GM21529 (cell line): ENCODE results near the gene ABTB2.

Source experiments
- ATAC-seq: cut with Tn5 transposase; IDR thresholded peaks from one replicate; pipeline ENCODE4 v1.9.1; 2021; ENCODE audit not compliant: unreplicated experiment

ABTB2 gene

DNA sequence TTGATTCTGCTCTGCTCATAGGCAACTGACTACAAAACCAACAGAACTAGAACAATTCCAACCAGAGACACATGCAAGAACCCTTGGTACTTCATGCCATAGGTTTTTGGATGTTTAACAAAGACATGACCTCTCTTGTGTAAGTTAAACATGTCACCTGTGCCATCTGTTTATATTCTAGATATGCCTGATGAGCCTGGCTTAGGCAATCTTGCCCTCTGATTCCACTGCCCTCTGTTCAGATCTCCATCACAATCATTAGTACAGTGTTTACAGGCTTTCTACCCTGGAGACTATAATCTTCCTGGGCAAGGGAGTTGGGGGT is 40.8 kb downstream of the ABTB2 start:
- no peak for ATAC-seq

DNA sequence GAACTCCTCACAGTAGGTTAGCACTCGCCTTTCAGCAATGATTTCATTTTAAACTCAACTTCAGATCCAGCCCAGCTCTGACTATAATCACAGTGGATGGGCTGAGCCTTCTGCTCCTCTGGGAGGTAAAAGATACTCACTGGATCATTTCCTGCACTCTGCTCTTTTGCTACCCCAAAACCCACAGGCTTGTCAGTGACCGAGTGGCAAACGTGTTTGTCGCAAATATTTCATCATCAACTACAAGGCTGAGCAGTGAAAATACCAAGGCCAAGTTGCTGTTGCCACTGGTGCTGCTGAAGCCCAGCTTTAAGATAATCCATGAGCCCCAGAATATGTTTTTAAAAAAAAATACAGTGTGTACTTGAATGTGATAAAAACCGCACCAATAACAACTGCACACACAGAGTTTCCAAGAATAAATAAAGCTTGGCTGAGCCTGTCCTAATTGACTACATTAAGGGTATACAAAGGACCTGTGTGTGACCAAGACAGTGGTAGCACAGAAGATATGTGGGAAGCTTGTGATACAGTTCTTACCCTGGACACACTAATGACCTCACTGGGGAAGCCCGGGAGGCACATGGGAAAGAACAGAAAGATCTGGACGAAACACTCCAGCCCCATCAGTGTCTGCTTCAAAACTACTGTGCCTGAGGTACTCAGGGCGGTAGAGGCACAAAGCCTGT is 41.3 kb downstream of the ABTB2 start:
- ATAC-seq, result no peak

DNA sequence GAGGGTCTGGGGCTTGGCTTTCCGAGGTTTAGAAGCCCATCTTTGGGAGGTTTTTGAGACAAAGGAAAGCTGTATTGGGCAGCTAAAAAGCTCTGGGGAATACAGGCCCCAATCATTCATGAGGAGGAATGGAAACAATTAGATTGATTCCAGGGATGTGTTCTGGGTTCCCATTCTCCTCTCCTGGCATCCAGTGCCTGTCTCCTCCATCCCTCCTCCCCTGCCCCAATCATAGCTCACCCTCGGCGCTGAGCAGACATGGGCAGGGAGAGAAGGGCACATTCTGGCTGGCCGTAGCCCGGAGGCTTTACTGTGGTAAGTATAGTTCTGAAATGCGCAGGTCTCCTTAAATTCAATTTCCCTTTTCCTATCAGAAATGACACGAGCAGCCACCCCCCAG is 42.4 kb downstream of the ABTB2 start:
- no peak for ATAC-seq

DNA sequence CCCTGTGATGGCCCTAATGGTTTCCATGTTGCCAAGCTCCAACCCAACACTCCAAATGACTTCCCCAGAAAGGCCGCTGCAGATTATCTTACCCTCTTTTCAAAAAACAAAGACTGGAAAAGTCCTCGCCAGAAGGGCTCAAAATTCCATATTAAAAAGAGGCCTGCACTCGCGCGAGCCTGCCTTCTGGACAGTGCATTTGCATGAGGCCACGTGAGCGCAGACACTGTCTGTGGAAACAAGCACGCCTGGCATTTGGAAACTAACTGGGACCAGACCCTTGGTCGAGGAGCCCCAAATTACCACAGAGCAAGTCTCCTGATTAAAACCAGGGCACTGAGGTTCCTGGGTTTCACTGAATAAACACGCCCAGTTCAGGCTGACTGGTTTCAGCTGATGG is 42.9 kb downstream of the ABTB2 start:
- no peak for ATAC-seq

DNA sequence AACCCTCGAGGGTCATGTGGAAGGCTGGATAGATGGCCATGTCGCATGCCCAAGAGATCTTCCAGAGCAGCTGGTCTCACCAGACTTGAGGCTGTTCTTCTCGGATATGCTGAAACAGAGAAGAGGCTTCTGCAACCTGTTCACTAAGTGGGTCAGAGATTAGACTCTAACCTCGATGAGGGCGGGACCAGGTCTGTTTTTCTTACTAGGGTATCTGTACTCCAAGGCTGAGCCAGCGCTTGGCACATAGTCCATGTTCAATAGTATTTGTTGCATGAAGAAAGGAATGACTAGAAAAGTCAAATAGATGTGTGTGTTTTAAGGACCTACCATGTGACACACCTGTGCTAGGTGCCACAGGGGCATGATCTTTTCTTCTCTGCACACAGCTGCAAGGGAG is 43.6 kb downstream of the ABTB2 start:
- no peak for ATAC-seq

DNA sequence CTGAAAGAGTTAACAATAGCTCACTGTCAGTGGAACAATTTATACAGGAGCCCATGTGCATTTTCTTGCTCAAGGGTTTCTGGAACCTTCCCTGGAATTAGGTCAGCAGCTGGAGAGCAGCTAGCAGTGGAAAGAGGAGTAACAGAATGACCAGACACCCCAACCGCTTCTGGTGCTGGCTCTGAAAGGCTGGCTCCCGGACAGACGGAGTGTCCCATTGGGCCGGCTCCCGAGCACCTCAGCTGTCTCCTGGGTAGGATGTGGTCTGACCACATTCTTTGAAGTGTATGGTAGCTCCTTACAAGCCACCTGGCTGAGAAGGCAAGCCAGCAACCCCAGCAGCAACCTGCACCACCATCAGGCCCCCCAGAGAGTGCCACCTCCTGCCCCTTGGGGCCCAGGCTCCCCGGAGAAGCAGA is 44.7 kb downstream of the ABTB2 start:
- peak; percentile 94 for ATAC-seq

DNA sequence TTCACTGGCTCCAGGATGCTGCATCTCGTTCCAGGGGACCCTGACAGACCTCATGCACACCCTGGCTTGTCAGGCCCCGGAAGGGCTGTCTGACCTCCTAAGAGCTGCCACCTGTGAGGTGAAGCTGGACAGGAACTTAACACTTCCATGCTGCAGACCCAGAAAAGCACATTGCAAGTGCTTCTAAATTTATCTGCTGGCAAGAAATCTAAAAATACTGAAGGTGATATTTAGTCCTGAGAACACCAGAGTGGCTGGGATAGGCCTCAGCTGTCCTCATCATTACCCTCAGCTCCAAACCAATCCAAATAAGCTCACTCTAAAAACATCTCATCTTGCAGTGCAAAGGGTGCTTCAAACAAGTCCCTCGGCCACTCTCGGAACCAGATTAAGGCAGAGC is 46.7 kb downstream of the ABTB2 start:
- ATAC-seq, result no peak

DNA sequence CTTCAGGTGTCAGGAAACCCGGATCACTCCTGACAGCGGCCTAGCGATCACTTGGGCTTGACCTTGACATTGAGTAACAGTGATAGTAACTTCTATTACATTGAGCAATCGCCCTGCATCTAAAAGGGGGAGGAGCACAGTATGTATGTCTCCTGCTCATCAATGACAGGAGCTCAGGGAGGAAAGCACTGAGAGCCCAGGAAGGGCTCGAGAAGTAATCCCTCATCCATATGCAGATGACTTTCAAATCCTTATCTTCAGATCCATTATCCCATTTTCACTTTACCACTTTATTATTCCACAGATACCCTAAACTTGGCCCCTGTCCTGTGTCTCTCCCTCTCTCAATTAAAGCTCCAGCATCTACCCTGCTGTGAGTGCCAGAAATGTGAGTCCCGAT is 47.8 kb downstream of the ABTB2 start:
- ATAC-seq, result no peak

DNA sequence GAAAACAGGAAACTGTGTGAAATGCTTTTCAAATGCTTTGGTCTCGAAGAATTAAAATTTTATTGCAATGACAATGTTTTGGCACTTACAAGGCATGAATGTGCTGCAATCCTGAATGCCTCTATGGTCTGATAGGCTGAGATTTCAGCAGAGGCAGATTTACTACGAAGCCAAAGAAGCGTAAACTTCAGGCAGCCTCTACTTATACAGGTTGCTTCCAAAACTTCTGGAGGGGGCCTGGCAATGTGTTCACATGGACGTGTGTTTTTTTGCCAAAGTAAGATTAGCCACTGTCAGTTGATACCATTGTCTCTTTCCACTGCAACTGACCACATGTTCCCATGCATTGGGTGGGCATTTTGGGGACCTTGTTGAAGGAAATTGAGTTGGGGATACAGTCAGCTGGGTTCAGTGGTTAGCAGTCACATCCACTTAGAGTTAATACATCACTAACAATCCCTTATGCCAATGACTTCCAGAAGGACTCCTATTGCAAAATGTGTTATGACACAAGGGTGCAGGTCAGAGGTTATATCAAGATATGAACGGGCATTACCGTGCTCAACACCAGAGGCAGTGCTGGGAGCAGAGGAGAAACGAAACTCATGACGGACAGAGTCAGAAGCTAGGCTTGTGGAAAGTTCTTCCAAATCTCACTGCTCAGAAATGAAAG is 48.8 kb downstream of the ABTB2 start:
- ATAC-seq, result no peak

DNA sequence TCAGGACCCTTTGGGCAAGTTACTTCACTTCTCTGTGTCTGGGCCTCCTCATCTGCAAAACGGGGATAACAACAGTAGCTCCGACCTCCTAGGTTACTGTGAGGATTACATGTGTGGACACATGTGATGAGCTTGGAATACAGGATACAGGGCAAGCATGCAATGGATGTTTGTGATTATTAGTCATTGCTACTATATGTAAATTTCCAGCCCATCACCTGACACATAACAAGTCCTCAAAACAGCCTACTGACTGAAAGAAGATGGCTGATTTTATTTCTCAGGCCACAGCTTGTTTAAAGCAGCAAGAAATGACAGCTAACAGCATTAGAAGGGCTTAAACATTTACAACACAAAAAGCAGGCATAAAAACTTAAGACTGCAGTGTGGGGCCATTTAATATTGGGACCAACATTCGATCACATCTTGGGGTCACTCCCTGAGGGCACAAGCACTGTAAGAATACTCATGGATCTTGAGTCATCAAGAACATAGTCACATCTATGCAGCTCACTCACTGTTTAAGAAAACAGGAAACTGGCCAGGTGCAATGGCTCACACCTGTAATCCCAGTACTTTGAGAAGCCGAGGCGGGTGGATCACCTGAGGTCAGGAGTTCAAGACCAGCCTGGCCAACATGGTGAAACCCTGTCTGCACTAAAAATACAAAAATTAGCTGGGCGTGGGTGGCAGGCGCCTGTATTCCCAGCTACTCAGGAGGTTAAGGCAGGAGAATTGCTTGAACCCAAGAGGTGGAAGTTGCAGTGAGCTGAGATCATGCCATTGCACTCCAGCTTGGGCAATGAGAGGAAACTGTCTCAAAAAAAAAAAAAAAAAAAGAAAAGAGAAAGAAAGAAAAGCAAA is 49.5 kb downstream of the ABTB2 start:
- ATAC-seq, result no peak

DNA sequence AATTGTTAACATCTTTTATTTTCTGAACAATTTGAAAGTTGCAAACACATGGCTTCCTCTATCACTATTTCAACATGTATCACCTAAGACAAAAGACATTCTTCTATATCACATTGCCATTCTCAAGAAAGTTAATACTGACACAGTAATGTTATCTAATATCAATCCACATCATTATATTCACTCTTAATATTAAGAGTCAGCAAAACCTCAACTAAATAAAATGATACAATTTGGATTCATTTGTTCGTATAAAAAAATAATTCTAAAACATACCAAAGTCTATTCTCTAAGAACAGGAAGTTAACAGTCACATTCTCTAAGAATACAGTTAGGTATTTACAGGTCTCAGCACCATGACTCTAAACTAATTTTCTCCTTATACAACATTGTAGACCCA is 52.0 kb downstream of the ABTB2 start:
- no peak for ATAC-seq

DNA sequence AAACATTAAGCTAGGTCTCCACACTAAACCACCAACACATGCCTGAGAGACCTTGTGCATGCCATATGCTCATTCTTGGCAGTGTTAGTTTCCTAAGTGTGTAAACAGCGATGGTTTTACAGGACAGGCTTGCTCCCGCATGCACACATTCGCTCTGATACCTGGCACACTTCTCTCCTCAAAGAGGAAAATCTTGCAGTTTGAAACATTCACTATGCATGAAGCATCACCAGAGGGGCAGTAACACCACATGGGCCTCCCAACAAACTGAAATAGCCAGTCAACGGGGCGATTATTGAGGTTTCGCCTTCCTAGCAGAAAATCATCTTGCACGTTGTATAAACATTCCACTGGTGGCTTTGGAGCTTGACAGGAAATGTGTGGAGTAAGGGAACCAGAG is 52.6 kb downstream of the ABTB2 start:
- no peak for ATAC-seq

DNA sequence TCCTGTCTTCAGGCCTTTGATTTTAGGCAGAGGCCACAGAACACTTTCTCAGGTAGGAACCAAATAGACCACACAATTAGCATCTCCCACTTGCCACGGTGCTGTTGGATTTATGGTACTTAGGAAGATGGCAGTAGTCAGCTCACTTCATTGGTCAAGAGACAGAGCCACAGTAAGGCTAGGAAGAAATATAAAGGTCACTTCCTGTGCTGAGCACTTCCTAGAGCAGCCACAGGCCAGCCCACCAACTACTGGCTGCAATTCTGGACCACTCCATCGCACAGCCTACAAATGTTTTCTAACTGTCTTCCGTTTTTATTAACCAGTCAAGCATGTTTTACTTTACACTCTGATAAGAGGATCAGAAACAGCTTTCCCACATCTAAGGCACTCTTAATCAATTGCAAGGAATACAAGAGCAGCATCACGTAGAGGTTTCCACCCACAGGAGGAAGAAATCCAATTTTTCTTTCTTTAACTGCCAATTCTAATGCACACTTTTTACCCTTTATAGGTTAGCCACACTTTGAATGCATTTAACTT is 54.7 kb downstream of the ABTB2 start:
- ATAC-seq, result no peak

DNA sequence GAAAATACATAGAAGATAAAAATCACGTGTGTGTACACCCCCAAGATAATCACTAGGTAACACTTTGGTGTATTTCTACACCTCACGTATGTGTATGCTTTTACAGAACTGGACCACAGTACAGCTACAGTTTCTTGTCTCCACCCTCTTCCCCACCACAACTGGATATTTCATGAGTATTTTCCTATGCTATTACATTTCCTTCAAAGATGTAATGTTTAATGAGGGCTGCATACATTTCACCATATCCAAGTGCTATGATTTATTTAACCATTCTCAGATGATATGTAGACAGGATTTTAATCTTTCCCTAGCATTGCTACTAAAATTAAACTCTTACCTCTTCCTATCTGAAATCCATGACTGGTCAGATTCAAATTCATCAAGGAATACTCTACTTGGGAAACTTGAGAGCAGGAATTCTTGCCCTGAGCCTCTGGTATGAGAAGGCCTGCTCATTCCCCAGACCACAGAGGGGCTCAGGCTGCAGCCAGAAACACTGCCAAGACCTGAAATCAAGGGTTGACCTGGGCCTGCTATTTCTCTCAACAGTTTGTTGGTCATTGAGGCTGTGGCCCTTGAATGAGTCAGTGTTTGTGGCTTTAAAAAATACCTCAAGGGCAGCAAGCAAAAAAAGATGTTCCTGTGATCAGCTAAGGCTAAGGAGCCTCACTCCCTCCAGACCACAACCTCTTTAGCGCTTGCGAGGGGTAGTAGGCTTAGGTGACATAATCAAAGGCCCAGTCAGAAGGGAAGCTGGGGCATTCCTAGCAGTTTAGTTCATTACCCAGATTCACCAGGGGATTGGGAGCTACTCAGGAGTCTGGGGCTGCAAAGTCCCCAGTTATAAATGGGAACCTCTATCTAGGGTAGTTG is 55.5 kb downstream of the ABTB2 start:
- ATAC-seq, result peak; percentile 69

DNA sequence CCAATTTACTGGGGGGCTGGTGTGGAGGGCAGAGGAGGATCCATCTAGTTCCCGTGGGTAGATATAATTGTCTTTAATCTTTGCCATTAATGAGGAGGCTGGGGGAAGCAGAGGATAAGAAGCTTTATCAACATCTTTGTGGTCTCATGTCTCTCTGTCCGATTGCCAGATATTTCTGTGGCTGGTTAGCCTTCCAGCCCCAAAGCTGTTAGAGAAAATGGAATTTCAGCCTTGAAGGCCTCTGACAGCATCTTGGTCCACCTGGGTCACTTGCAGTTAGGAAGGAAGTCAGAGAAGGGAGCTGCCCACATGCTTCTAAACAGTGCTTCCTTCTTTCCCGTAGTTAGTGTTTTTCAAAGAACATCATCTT is 56.9 kb downstream of the ABTB2 start:
- ATAC-seq, result no peak

DNA sequence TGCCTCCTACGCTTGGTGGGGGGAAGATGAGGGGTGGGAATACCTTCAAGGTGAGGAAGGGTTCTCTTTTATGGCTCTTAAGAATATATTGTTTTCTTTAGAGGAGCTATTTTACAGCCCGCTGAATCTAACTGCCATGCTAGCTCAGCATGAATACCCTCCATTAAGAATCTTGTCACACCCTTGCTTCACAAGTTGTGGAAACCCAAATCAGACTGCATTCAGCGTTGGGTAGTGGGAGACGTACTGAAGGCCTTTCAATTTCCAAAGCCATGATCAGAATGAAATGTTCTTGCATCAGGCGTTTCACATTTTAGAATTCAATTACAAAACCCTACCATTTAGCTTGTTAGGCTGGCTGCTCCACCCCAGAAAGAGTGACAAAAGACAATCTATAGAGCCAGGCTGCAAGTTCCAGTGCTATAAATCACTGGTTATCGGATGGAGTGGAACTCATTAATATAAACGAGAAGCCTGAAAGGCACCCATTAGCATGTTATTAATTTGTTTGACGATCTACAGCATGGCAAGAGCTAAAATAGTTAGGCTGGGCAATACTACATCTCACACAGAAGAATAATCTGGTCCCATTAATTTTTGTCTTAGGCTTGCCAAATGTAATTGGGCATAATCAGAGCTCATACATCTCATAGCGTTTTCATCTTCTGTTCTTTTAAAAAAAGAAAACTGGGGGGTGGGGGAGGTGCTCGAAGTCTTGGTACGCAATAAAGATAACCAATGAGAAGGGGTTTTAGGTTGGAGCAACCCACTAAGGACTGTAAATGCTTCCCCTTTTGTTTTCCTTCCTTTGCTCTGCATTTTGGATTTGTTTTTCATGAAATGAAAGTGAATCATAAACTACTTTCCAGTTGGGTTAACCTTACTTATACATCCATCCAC is 57.5 kb downstream of the ABTB2 start:
- ATAC-seq, result no peak

DNA sequence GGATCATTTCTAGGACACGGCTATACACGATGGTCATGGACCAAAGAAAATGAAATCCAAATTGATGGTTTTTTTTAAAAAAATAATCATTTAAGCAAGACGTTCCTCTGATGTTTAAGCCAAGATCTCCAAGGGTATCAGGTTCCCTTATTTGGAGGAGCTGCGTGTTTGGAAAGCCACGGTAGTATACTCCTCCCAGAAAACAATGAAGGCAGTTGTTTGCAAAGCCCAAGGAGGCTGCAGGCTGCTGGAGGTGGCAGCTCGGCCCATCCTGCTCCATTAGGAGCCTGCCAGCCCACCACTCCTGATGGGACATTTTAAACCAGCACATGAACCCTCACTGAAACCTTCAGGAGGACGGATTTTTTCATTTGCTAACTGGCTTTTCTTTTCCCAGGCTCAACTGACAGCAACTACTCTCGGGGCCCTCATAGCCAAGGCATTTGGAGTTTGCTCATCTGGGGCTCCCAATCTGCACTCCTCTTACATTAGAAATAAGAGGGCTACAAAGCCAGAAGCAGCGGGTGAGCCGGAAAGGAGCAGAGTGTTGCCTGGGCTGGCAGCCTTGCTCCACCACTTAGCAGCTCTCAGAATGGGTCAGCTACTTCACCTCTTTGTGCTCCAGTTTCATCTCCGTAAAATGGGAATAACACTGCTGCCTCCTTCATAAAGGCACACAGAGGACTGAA is 58.4 kb downstream of the ABTB2 start:
- ATAC-seq, result no peak

DNA sequence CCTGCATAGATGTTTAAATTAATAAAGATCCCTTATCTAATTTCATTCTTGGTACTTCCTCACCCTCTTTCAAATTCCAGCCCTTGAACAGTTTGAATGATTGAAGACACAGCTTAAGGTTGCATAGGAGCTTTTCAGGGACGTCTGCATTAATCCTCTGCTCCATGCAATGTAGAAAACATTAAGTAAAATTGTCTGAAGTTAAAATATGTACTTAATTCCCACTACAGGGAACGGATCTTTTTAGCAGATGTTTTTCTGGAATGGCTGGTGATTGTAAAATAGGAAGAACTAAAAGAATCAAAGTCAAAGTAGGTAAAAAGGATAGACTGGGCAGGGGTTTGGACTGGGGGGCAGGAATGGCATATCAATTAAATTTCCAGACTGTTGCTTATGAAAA is 58.9 kb downstream of the ABTB2 start:
- no peak for ATAC-seq

DNA sequence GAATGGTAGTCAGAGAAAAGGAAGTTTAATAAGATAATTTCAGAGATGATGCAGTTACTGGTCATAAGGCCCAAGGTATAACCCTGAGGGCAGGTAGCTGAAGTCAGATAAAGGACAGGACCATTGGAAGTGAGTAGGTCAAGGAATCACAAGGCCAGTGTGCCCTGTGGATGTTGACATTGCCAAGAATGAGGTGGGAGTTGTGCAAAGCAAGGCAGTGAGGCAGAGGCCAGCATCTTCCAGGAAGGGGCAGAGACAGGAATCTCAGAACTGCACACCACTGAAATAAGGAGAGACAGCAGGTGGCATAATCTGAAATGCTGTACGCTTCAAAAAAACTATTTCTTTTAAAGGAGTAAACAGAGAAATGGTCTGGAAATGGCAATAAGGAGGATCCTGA is 61.4 kb downstream of the ABTB2 start:
- no peak for ATAC-seq
